NCI-H2171 (cell line): ENCODE results near the gene LRPAP1.

Source experiments
- DNase-seq: peaks from one replicate; lab custom pipeline; 2025; lab: John Stamatoyannopoulos, UW

LRPAP1 gene

DNA sequence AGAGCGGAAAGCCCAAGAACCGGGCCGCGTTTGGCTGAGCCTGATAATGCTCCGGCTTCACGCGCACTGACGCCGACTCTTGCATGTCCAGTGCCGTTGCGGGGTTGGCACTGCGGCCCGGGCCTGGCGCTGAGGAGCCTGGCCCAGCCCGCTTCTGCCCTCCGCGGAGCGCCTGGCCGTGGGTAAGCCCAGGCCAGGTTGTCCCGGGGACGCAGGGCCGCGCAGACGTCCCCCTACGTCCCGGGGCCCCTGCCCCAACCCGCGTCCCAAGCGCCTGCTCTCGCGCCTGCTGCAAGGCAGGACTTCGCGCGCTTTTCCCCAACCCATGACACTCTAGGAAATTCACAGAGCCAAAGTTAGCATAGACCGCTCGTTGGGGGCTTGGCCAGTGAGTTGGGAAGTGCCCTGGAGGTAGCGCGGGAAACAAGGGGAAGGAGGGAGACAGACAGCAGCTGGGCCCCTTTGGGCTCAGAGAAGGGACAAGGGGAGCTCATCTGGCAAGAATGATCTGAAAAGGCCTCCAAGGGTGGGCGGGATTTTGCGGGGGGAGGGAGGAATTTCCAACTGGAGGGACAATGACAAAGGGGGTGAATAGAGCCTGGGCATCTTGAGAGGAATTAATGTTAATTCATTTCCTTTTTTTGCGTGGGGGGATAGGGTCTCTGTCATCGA, 665 bp upstream of the LRPAP1 start:
- DNase-seq, result no peak

DNA sequence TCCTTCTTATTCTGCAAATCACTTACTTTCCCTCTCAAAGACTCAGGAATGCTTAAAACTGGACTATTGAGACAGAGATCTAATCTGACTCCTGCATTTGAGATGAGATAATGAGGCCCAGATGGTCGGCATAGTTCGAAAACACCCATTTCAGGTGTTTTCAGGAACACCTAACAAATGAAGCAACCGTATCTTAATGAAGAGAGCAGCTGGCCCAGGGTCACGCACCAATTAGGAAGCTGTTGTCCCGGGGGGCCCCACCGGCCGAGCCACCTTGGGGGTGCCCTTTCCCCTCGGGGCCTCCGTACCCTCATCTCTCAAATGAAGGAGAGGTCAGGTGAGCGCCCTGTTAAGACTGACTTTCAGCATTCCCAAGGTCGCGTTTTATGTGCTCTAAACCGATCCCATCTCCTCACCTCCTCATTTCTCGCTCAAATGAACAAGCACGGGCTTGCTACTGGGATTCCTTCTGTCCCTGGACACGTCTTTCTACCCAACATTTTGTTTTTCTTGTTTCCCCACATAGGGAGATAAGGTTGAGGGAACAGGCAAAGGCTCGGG, 824 bp downstream of the LRPAP1 start:
- DNase-seq, result no peak

DNA sequence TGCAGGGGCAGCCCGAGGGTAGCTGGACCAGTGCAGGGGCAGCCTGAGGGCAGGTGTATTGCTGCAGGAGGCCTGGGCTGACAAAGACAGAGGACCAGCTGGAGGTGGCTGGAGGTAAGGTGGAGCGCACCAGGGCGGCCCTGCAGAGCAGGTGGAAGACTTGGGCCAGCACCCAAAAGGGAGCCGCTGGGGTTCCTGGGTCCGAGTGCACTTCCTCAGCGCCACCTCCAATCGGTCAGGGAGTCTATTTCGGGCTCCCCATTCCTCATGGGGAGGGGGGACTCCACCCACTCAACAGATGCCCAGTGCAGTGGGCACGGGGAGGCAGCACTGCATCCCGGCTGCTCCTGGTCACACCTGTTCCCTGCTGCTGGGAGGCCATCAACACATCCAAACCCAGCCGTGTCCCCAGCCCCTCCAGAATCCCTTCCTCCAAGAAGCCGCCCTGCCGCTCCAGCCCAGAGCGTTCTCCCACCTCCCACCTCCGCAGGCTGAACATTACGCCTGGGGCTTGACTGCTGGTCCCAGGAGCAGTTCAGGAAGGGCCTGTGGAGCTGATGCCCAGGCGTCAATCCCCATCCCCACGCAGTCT, 1.5 kb downstream of the LRPAP1 start:
- no peak for DNase-seq

DNA sequence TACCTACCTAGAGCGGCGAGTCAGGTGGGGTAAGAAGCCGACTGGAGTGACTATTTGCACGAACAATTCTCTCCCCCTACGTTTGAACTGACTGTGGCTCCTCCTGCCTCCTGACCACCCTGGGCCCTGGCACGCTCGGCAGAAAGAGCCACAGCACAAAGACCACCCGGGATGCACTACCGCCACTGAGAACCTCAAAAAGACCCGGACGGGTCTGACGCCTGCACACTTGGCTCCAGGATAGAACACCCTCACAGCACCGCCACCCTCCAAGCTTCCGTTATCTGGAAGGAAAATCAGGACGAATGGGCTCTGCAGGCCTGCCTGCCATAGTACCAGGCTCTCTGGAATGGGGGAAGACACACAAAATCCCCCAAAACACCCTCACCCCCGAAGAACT, 2.2 kb downstream of the LRPAP1 start:
- no peak for DNase-seq

- DNase-seq, result no peak
Observed at GRCh38 chr4:3529363-3529762, 2.9 kb downstream of the LRPAP1 start.

DNA sequence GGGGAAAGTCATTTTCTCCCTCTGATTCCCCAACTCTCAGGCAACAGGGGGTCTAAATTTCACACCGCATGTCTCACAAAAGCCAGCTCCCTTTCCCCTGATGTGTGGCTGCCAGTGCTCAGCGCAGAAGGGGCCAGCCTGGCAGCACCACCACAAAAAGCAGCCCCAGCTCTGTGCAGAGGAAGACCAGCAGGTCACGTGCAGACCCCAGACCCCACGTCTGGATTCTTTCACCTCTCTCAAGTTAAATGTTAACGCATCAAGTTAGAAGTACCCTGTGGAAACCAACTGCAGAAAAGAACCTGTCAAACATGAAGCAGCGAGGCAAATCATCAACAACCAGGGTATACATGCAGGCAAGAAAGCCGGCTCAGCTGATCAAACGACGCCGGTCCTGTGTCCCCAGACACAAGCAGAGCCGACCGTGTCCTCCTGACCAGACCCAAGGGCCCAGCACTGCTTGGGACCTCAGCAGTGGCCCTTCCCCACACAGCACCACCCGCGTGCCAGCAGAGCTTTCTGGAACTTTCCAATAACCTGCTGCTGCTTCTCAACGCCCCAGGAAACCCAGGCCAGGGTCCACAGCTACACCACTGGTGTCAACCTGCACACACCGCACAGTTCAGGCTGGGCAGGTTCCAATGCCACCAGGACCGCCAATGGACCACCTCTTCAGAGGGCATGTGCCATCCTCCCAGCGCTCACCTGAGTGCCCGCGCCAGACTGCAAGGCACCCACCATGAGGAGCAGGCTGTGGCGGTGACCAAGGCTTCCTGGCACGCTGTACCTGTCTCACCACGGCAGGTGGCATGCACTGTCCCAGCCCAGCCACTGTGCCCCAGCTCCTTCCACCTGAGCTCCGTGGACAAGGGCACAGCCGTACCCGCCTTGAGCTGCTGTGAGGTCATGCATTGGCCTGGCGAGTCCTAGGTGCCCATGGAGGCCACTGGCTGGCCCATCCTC, 4.0 kb downstream of the LRPAP1 start:
- DNase-seq, result no peak

DNA sequence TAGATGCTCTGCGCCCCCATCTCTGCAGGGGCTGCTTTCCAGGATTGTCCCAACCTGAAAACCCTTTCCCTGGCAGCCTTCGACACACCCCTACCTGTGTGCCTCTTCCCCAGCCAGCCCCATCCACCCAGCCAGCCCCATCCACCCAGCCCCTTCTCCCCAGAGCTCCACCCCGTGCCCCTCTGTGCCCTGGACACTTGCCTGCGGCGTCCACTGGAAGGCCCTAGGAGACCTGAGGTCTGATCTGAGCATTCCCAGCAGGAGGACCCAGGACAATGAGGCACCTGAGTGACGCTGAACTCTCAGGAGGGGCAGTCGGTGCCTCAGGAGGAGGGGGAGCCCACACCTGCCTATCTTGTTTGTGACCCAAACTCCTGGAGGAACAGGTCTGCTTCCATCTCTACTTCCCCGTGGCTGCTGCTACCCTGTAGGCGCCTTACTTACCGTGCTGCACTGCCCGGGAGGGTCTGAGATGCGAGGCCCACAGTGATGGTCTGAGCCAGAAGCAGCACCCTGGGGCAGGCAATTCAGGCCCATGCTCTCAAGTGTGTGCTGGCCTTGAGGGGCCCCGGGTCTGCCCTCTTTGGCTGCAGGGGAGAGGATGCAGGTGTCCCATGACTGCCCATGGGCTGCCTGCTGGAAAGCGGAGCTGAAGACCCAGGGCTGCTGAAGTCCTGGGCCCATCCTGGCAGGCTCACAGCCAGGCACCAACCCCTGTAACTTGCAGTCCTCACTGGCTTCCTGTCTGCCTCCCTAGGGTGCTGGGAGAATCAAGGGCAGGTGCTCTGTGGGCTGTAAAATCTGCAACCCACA, 4.9 kb downstream of the LRPAP1 start:
- no peak for DNase-seq

DNA sequence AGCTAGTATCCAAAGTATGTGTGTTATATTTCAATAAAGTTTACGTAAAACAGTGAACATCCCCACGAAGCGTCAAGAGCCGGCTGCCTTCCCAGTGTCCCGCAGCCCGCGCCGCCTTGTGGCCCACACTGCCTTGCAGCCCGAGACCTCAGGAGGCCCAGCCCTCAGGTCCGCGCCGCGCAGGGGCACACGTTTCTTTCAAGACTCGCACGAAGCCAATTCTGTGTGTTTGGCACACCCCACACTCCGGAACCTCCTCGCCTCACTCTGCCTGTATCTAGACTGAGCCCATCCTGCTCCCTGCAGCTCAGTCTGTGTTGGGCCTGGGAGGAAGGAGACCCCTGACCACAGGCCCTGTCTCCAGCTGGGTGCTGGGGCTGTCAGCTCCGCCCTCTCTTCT, 5.8 kb downstream of the LRPAP1 start:
- DNase-seq, result no peak

- DNase-seq, result no peak
Observed at GRCh38 chr4:3525532-3526430, 6.4 kb downstream of the LRPAP1 start.

GRCh38 chr4:3524920-3525319, 7.3 kb downstream of the LRPAP1 start:
- no peak for DNase-seq

DNA sequence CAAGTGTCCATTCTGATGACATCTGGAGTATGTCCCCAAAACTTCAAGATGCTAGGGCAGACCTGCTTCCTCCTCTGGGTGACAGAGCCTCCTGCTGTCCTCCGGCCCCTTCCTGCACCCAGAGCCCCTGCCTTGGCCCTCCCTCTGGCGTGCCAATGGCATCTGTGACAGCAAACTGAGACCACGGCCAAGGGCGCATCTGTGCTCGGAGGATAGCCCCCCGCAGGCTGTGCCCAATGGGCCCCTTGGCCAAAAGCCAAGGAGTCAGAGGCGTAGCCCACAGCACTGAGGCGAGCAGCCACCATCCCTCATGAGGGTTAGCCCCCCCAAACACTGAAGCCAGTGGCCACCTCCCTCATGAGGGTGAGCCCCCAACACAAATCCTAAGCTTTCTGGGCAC, 7.9 kb downstream of the LRPAP1 start:
- DNase-seq, result no peak

DNA sequence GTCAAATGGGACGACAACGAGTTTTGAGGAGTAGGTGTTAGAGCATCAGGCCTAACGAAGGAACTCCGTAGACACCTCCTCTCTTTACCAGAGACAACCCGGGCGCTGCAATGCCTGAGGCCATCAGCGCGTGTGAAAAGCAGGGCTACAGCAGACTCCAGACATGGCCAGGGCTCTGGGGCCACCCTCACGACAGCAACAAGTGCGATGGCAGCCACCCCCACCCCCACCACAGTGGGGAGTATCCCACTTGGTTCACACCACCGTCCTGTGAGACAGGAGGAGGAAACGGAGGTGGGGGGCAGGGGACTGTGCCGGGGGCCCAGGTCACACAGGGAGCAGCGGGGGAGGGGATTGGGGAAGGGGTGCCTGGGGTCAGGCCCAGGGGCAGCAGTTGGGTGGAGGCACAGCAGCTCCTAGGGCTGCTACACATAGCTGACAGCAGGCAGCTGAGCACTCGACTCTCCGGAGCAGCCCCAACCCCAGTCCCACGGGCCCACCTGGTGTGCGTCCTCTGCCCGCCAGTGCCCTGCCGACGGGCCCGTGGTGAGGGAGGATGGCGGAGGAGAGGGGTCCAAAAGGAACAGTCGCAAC, 8.5 kb downstream of the LRPAP1 start:
- DNase-seq, result no peak

DNA sequence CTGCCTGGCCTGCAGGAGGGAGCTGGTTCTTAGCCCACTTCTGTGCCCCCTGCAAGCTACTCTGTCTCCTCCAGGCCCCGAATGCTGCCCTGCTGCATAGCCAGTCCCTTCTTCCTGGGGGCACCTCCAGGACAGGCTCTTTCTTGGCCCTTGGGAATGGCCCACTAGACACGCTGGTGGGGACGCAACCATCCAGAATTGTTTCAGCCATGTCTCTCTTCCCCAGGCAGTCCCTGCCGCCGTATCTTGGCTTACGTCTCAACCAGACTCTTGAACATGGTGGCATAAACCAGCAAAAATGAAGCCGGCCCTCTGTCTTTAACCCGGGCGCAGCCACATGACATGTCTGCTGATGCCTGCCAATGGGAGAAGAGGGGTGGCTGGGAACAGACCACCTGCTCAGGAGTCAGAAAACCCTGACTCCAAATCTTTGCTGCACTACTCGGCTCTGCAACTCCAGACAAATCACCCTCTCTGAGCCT, 9.0 kb downstream of the LRPAP1 start:
- DNase-seq, result no peak

DNA sequence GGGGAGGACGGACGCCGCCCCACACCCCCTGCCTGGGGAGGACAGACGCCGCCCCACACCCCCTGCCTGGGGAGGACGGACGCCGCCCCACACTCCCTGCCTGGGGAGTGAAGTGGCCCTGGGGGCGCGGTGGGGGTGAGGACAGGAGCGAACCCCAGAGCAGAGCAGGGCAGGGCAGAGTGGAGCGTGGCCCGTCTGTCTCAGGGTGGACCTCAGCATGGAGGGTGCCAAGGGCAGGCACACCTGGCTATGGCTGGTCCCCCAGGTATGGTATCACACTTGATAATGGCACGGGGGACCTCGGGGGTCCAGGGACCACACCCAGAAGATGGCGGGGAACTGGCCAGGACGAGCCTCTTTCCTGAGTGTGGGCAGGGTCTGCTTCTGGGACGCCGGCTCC, 9.6 kb downstream of the LRPAP1 start:
- DNase-seq, result no peak

GRCh38 chr4:3522326-3522640, 9.9 kb downstream of the LRPAP1 start:
- DNase-seq, result no peak

DNA sequence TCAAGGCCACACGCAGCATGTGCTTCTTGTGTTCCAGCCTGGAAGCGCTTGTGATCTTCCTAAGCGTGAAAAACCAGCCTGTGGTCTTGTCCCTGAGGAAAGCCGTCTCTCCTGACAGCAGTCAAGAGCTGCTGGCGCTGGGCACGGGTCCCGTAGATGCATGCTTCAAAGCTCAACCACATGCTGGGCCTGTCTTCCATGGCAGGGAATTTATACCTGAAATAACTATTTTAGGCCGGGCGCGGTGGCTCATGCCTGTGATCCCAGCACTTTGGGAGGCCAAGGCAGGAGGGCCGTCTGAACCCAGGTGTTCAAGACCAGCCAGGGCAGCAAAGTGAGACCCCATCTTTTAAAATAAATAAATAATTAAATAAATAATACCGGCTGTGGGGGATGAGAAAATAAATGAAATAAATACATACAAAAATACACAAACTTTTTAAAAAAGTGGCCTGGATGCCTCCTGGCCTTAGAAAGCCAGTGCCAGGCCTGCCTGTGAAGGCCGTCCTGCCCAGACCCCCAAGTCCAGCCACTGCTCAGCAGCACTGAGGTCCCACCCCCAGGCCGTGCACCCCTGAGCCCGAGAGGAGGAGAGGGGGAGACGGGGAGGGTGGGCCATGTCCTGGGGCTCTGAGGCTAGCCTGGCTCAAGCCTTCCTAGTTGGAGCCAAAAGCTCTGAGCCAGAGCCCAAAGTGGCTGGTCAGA, 10.4 kb downstream of the LRPAP1 start:
- DNase-seq, result no peak

DNA sequence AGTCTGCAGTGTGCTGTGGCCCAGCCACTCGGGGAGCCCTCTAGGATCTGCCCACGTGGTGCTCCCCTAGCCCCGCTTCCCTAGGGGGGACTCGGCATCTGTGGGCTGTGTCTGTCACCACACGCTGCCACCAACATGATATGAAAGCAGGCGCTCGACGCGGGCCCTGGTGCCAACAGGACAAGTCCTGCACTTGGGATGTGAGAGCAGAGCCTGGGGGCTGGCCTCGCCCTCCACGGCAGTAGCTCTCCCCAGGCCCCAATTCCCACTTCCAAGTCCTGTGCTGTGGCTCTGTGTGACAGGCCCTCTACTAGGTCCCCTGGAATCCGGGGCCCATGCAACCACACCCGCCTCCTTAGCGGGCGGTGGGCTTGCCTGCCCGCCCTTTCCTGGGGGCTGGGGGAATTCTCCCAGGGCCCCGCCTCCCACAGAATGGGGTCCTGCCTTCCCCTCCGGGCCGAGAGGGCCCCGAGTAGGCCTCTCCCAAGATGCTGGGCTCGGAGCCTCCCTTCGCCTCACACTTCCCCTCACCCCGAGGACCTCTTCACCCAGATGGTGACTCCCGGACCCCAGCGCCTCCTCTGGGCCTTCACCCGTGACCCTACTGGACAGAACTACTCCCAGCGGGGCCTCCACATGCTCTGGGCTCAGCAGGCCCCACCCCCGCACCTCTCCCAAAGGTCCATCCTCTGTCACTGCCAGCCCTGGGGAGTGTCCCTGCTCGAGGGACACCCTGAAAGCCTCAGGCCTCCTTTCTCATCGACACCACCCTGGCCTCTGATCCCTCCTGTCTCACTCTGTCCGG, 11.2 kb downstream of the LRPAP1 start:
- DNase-seq, result no peak

GRCh38 chr4:3520276-3520675, 11.9 kb downstream of the LRPAP1 start:
- no peak for DNase-seq
